Prostate gland (tissue), 2 donors: Measurements from ENCODE around the gene ADGRG1.

Experiments used
- CTCF ChIP-seq, 4 experiments: fragments of 200-600 bp in 2 of 4; fragments of 450-650 bp in 2 of 4; sonication (generic) in 2 of 4; IDR thresholded peaks; 1 replicate in 3 of 4; 2 replicates in 1 of 4; pipeline ENCODE4 v1.5.1; 2016 to 2019; ENCODE audit warnings: antibody characterized with exemption in 4 of 4, mild to moderate bottlenecking in 2 of 4, moderate library complexity in 2 of 4
- POLR2A ChIP-seq: fragments of 450-650 bp; IDR thresholded peaks from one replicate; pipeline ENCODE4 v1.6.1; 2016; ENCODE audit warnings: antibody characterized with exemption, mild to moderate bottlenecking
- POLR2AphosphoS5 ChIP-seq: sonication (generic); formaldehyde crosslinking; IDR thresholded peaks from one replicate; pipeline ENCODE4 v1.6.1; 2017; ENCODE audit warnings: antibody characterized with exemption

DNA sequence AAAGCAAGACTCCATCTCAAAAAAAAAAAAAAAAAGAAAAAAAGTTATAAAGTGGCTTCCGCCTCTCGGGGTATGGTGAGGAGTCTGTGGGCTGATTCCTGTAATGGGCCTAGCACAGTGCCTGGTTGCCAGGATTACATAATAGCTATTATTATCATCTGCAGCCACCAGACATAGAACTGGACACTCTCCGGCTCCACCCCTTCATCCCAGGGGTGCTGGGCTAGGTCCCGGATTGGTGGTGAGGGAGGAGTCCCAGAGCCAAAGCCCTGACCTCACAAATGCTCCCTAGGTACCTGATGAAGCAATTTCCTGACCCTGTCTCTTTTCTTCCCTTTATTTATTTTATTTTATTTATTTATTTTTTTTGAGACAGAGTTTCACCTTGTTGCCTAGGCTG lies 11.6 kb upstream of the ADGRG1 start:
- no peak for TF ChIP-seq CTCF (IDR thresholded peaks at IDR 0.05)
- TF ChIP-seq POLR2A: no peak
- no peak for TF ChIP-seq POLR2AphosphoS5
